Caco-2 (cell line): ENCODE results near the gene MPC1. TPM values are rescaled to one million over a fixed set of nuclear protein-coding genes. Genes with fewer than 3 reads are reported as not detected.

ENCODE experiments used
- BruUV-seq: library from RNA; stranded (reverse); fragments of 400-500 nt; replicated peaks from 2 replicates; lab custom pipeline; 2021; lab: Mats Ljungman, UMichigan
- CTCF ChIA-PET: fragments of 300-600 bp; sonication (Branson Sonifier 250); formaldehyde crosslinking; loops from one replicate; lab custom pipeline; 2022; ENCODE audit warnings: antibody characterized with exemption; lab: Charles Lee
- POLR2A ChIA-PET: fragments of 300-600 bp; sonication (Branson Sonifier 250); formaldehyde crosslinking; loops from one replicate; lab custom pipeline; 2022; ENCODE audit warnings: antibody characterized with exemption; lab: Charles Lee
- DNase-seq, 2 experiments: peaks; one replicate each; pipeline versions ENCODE4 v3.0.0 to v3.0.0-alpha.2; 2020 to 2022
- H3K27me3 ChIP-seq: replicated peaks from 2 replicates; pipeline ENCODE4 v1.6.0; 2011; ENCODE audit warnings: low read length; ENCODE audit not compliant: control insufficient read depth, insufficient read depth
- H3K36me3 ChIP-seq: 2 replicates; pipeline ENCODE4 v1.5.1; 2011; ENCODE audit warnings: low read length; ENCODE audit not compliant: control insufficient read depth, insufficient read depth
- H3K4me1 ChIP-seq: fragments of 250-450 bp; sonication (Bioruptor Pico); 2 replicates; pipeline ENCODE4 v1.5.1; 2020; ENCODE audit warnings: mild to moderate bottlenecking
- H3K4me3 ChIP-seq: 2 replicates; pipeline ENCODE4 v1.5.1; 2011; ENCODE audit warnings: low read depth, mild to moderate bottlenecking, control low read depth, low read length
- H3K9me3 ChIP-seq: fragments of 250-450 bp; sonication (Bioruptor Pico); 2 replicates; pipeline ENCODE4 v1.5.1; 2020; ENCODE audit warnings: mild to moderate bottlenecking, moderate library complexity
- H3K27ac Mint-ChIP-seq: one replicate; pipeline ENCODE4 v1.8.0; 2022; ENCODE audit warnings: mixed read lengths; ENCODE audit not compliant: unreplicated experiment
- H3K27me3 Mint-ChIP-seq: one replicate; pipeline ENCODE4 v1.8.0; 2022; ENCODE audit warnings: mixed read lengths; ENCODE audit not compliant: insufficient read depth, unreplicated experiment
- H3K36me3 Mint-ChIP-seq: one replicate; pipeline ENCODE4 v1.8.0; 2022; ENCODE audit warnings: mild to moderate bottlenecking, mixed read lengths; ENCODE audit not compliant: insufficient read depth, unreplicated experiment
- H3K4me1 Mint-ChIP-seq: one replicate; pipeline ENCODE4 v1.8.0; 2022; ENCODE audit warnings: low read depth, mixed read lengths; ENCODE audit not compliant: unreplicated experiment
- H3K4me3 Mint-ChIP-seq: one replicate; pipeline ENCODE4 v1.8.0; 2022; ENCODE audit warnings: mild to moderate bottlenecking, moderate library complexity, mixed read lengths; ENCODE audit not compliant: unreplicated experiment
- H3K9me3 Mint-ChIP-seq: one replicate; pipeline ENCODE4 v1.8.0; 2022; ENCODE audit warnings: mixed read lengths; ENCODE audit not compliant: unreplicated experiment
- CTCF ChIP-seq, 2 experiments: fragments of 200-600 bp in 1 of 2; IDR thresholded peaks; 1 replicate in 1 of 2; 2 replicates in 1 of 2; pipeline versions ENCODE4 v1.5.1 to v1.8.0; 2011 to 2022; ENCODE audit warnings: antibody characterized with exemption in 1 of 2, control low read depth in 1 of 2, inconsistent platforms in 1 of 2, low read depth in 1 of 2, low read length in 1 of 2, mild to moderate bottlenecking in 1 of 2, moderate library complexity in 1 of 2; ENCODE audit not compliant: insufficient read depth in 1 of 2, severe bottlenecking in 1 of 2, unreplicated experiment in 1 of 2
- intact Hi-C: fragments of 100-400 bp; cut with micrococcal nuclease; formaldehyde crosslinking; loops from one replicate; pipeline ENCODE4 v1.10.0; 2022; ENCODE audit not compliant: unreplicated experiment
- total RNA-seq: library from RNA; stranded (reverse); gene quantifications from 2 replicates; pipeline ENCODE4 v1.2.3, GENCODE V29; 2022

MPC1 gene
- total RNA-seq, 1 experiment from 2014 or later = 19.7 TPM

- Mint-ChIP-seq H3K4me1 (peaks cover 9% of the 10 kb centered on the region), H3K4me3 (no peak overlapping the region), H3K36me3 (no peaks in the 10 kb centered on the region), H3K27ac (no peak overlapping the region), H3K9me3 (peaks cover 20% of the 10 kb centered on the region), H3K27me3 (peaks cover 15% of the 10 kb centered on the region)
- Histone ChIP-seq H3K4me1 (peaks cover 10% of the 10 kb centered on the region; the same call in 1 of the 2 replicates), H3K36me3 (no peaks in the 10 kb centered on the region), H3K27me3 (no peaks in the 10 kb centered on the region), H3K4me3 (no peak overlapping the region), H3K9me3 (no peaks in the 10 kb centered on the region)
- no peak for TF ChIP-seq CTCF (IDR thresholded peaks at IDR 0.05; ENCODE audit: insufficient read depth in 1 of 2, low read depth in 1 of 2, low read length in 1 of 2, severe bottlenecking in 1 of 2, unreplicated experiment in 1 of 2)
- intact Hi-C loops = no loop called here
- DNase-seq = no peak
- POLR2A ChIA-PET = no interaction called here
- CTCF ChIA-PET = no interaction called here
- BruUV-seq = no TSS peak
Observed at GRCh38 chr6:166412156-166412910, 29.6 kb upstream of the MPC1 start.

- Histone ChIP-seq H3K9me3 (no peaks in the 10 kb centered on the region), H3K4me3 (no peak overlapping the region), H3K27me3 (no peaks in the 10 kb centered on the region), H3K36me3 (no peaks in the 10 kb centered on the region), H3K4me1 (peaks cover 10% of the 10 kb centered on the region; the same call in 1 of the 2 replicates)
- CTCF ChIA-PET = no interaction called here
- Mint-ChIP-seq H3K9me3 (peaks cover 16% of the 10 kb centered on the region), H3K27me3 (peaks cover 14% of the 10 kb centered on the region), H3K4me3 (no peak overlapping the region), H3K36me3 (no peaks in the 10 kb centered on the region), H3K4me1 (peaks cover 9% of the 10 kb centered on the region), H3K27ac (no peak overlapping the region)
- intact Hi-C loops = no loop called here
- POLR2A ChIA-PET = no interaction called here
- BruUV-seq = no TSS peak
- no peak for TF ChIP-seq CTCF (IDR thresholded peaks at IDR 0.05; ENCODE audit: insufficient read depth in 1 of 2, low read depth in 1 of 2, low read length in 1 of 2, severe bottlenecking in 1 of 2, unreplicated experiment in 1 of 2)
- DNase-seq = no peak
Observed at GRCh38 chr6:166411721-166412151, 29.0 kb upstream of the MPC1 start.

- no peaks in the 10 kb centered on the region for H3K9me3 ChIP-seq
- peaks cover 12% of the 10 kb centered on the region for H3K9me3 Mint-ChIP-seq
- ChIA-PET CTCF (no interaction called here), POLR2A (no interaction called here)
- no TSS peak for BruUV-seq
- no peak overlapping the region for H3K27ac Mint-ChIP-seq
- intact Hi-C loops = no loop called here
- no peak for DNase-seq
- H3K36me3 ChIP-seq = no peaks in the 10 kb centered on the region
- peaks cover 11% of the 10 kb centered on the region for H3K27me3 Mint-ChIP-seq
- H3K4me3 Mint-ChIP-seq = no peak overlapping the region
- H3K4me3 ChIP-seq = no peak overlapping the region
- peaks cover 10% of the 10 kb centered on the region; the same call in 1 of the 2 replicates for H3K4me1 ChIP-seq
- no peaks in the 10 kb centered on the region for H3K36me3 Mint-ChIP-seq
- peaks cover 9% of the 10 kb centered on the region for H3K4me1 Mint-ChIP-seq
- no peaks in the 10 kb centered on the region for H3K27me3 ChIP-seq
- TF ChIP-seq CTCF (IDR thresholded peaks at IDR 0.05; ENCODE audit: insufficient read depth in 1 of 2, low read depth in 1 of 2, low read length in 1 of 2, severe bottlenecking in 1 of 2, unreplicated experiment in 1 of 2) = no peak
Observed at GRCh38 chr6:166411271-166411670, 28.5 kb upstream of the MPC1 start.
